Hindlimb muscle (tissue), 1 donor: ENCODE data around the gene RPS6KA1. TPM values are rescaled to one million over a fixed set of nuclear protein-coding genes. Genes with fewer than 3 reads are reported as not detected.
"Not testable (repeated sequence)": the region's sequence is repeated elsewhere in the genome, so short reads cannot be mapped to it uniquely, and the experiment has no call there.

Experiments used
- DNase-seq: peaks from one replicate; pipeline ENCODE4 v3.0.0-alpha.2; 2013
- polyA plus RNA-seq: library from polyadenylated mRNA; unstranded; fragments of 120-200 nt; gene quantifications from one replicate; pipeline ENCODE4 v1.2.1, GENCODE V29; 2013; ENCODE audit not compliant: insufficient read length

Gene RPS6KA1
- polyA plus RNA-seq, 1 donor: 7.4 TPM

DNA sequence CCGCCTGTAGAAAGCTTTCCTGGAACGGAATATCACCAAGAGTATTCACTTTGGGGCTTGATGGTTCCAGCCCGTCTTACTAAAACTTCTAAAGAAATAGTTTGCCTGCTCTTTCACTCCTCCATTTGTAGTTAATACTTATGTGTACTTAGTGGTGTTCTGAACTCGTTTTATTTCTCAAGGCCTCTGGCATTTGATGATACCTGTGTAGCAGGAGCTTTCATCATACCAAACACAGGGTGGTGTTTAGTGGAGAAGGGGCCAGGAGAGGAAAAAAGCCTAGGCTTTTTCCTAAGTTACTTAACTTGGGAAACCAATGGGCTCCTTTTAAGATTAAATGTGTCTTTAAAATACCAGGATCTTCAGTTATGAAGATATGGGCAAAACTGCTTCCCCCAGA is 74.3 kb downstream of the RPS6KA1 start:
- DNase-seq: no peak

DNA sequence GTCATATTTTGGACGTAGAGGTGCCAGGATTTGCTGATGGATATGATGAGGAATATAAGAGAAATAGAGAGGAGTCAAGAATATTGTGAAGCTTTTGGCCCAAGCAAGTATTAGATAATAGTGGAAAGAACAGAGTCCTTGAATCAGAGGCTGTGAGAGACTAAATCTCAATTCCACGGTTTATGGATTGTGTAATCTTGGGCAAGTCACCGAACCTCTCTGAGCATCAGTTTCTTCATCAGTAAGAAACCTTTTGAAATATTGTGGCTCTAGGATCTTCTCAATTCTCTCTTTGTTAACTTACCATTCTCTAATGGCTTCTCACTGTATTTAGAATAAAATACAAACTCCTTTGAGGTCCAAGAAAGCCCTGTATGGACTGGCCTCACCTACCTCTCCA is 77.6 kb downstream of the RPS6KA1 start:
- DNase-seq: no peak

DNA sequence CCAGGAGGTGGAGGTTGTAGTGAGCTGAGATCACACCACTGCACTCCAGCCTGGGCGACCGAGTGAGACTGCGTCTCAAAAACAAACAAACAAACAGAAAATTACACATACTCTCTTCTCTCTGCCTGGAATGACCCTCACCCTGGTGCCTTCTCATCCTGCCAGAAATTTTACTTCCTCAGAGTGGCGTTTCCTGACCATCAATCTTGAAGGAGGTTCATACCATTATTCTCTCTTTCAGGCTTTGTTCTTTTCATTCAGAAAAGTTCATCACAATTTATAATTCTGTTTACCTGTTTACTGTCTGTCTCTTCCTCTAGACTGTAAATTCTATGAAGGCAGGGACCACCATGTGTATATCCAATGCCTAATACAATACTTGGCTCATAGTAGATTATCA is 79.3 kb downstream of the RPS6KA1 start:
- no peak for DNase-seq

DNA sequence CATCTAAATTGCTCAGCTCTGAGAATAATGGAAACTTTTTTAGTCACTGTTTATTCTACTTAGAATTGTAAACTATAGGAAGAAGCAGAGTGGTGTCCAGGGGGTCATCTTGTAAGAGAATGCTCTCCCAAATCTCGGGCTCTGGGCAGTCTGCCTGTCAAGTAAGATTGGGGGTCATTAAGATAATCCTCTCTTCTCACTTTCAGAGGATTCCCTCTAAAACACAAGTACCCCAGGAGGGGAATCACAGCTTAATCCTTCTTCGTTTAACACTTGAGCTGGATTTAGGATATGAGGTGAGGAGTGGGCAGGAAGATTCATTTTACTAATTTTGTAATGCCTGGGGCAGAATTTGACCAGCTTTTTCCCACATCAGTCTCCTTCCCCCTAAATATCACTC is 81.2 kb downstream of the RPS6KA1 start:
- no peak for DNase-seq

DNA sequence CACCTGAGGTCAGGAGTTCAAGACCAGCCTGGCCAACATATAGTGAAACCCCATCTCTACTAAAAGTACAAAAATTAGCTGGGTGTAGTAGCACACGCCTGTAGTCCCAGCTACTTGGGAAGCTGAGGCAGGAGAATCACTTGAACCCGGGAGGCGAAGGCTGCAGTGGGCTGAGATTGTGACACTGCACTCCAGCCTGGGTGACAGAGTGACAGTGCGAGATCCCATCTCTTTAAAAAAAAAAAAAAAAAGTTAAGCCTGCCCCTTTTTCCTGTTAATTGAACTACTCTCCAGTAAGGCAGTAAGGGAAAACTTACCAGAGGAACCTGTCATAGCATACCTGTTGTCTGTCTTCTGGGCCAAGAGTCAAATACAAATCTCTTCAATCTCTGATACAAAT is 83.1 kb downstream of the RPS6KA1 start:
- not testable (repeated sequence) for DNase-seq

DNA sequence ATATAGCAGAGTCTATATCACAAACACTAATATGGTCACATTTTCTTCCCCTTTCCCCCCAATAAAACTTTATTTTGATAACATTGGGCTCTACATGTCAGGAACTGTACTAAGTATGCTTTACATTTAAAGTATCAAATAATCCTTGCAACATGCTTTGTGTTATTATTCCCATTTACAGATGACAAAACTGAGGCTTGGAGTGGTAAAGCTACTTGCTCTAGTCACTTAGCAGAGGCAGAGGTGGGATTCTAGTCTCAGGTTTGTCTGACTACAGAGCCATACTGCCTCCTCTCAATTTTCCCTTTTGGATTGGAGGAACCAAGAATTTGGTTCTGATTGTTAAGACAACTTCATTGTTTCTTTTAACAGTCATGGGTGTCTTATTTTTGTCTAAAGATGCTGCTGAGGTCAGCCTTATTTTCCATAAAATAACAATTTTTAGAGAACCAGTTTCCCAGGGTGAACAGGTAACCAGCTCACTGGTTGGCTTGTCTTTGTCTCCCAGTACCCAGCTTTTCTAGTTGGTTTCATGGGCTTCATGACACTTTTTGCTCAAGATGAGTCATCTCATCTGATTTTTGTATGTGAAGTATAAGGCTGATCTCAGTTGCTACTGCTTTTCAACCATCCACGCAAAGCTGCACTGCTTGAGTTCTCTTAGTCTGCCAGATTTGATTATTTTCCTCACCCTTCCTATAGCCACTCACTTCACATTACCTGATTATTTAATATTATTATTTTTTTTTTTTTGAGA is 85.3 kb downstream of the RPS6KA1 start:
- no peak for DNase-seq

DNA sequence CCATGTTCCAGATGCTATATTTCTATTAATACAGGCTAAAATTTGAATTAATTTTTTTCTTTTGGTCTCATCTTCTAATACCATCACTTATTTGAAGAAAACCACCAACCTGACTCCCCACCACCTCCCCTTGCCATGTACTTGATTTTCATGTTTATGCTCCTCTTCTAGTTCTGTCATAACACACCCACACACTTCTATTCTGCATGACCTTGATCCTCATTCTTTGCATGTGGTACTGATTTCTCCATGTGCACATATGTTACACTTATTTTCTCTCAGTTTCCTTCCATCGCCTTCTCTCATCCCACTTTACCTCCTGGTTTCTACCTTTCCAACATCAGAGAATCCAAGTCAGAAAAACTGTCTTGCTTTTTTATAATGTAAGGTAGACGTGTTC is 87.3 kb downstream of the RPS6KA1 start:
- DNase-seq: no peak

DNA sequence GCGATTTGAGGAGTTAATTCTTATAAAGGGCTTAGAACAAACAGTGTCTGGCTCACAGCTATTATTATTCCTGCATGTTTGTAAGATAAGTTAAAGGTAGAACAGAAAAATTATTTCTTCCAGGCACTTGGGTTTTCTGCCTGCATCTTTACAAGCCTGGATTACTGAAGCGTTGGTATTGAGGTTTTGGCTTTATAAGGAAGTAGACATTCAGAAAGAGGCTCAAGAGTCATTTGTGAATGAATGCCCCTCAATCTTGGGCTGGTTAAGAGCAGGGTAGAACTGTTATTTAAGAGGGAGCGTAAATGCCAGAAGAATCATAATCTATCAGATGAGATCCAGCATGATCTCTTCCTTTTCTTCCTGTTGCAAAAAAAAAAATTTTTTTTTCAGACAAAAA is 89.0 kb downstream of the RPS6KA1 start:
- no peak for DNase-seq

Other genes with a start within 250 kb of the RPS6KA1 start
- 57.4 TPM for gene SH3BGRL3, start 249.7 kb upstream of the RPS6KA1 start, polyA plus RNA-seq
- gene UBXN11, start 223.1 kb upstream of the RPS6KA1 start, polyA plus RNA-seq: 8.6 TPM
- 2.2 TPM for gene CD52, start 211.8 kb upstream of the RPS6KA1 start, polyA plus RNA-seq
- gene CRYBG2, start 175.6 kb upstream of the RPS6KA1 start, polyA plus RNA-seq: 0.40 TPM
- not detected for gene ZNF683, start 157.0 kb upstream of the RPS6KA1 start, polyA plus RNA-seq
- not detected for gene LIN28A, start 118.9 kb upstream of the RPS6KA1 start, polyA plus RNA-seq
- 20.6 TPM for gene DHDDS, start 97.4 kb upstream of the RPS6KA1 start, polyA plus RNA-seq
- 611 TPM for gene HMGN2, start 57.3 kb upstream of the RPS6KA1 start, polyA plus RNA-seq
- gene ARID1A, start 166.3 kb downstream of the RPS6KA1 start, polyA plus RNA-seq: 53.6 TPM